Endothelial cell (in vitro differentiated cells): ENCODE results near the gene CCT2. TPM values are rescaled to one million over a fixed set of nuclear protein-coding genes. Genes with fewer than 3 reads are reported as not detected.

Experiments
- DNase-seq: peaks from one replicate; pipeline ENCODE4 v3.0.0; 2021; ENCODE audit warnings: low spot score
- H3K27ac Mint-ChIP-seq: one replicate; pipeline ENCODE4 v1.8.0; 2021; ENCODE audit warnings: mixed read lengths, inconsistent platforms; ENCODE audit not compliant: unreplicated experiment
- H3K27me3 Mint-ChIP-seq: one replicate; pipeline ENCODE4 v1.8.0; 2021; ENCODE audit warnings: mild to moderate bottlenecking, moderate library complexity, mixed read lengths, inconsistent platforms; ENCODE audit not compliant: unreplicated experiment
- H3K36me3 Mint-ChIP-seq: one replicate; pipeline ENCODE4 v1.8.0; 2021; ENCODE audit warnings: mild to moderate bottlenecking, low read depth, mixed read lengths, inconsistent platforms; ENCODE audit not compliant: unreplicated experiment
- H3K4me1 Mint-ChIP-seq: one replicate; pipeline ENCODE4 v1.8.0; 2021; ENCODE audit warnings: mild to moderate bottlenecking, mixed read lengths, inconsistent platforms; ENCODE audit not compliant: unreplicated experiment
- H3K4me3 Mint-ChIP-seq: one replicate; pipeline ENCODE4 v1.8.0; 2021; ENCODE audit warnings: mild to moderate bottlenecking, mixed read lengths, inconsistent platforms; ENCODE audit not compliant: unreplicated experiment
- H3K9me3 Mint-ChIP-seq: one replicate; pipeline ENCODE4 v1.8.0; 2021; ENCODE audit warnings: mixed read lengths, inconsistent platforms; ENCODE audit not compliant: unreplicated experiment
- CTCF ChIP-seq: fragments of 200-600 bp; sonication (generic); IDR thresholded peaks from one replicate; pipeline ENCODE4 v1.5.0; 2021; ENCODE audit warnings: antibody characterized with exemption; ENCODE audit not compliant: unreplicated experiment
- total RNA-seq: library from RNA; stranded (reverse); fragmentation: NEBNext Ultra II Directional; extraction: Animal tissue kit (Norgen Biotek cat#: 25700); gene quantifications from one replicate; pipeline ENCODE4 v1.2.1, GENCODE V29; 2021; ENCODE audit not compliant: unreplicated experiment

CCT2 gene
- total RNA-seq, 1 donor from 2014 or later, result 153 TPM

- TF ChIP-seq CTCF, result no peak
- no peak overlapping the region for H3K4me3 Mint-ChIP-seq
- H3K4me1 Mint-ChIP-seq, result peaks cover 13% of the 10 kb centered on the region
- no peaks in the 10 kb centered on the region for H3K36me3 Mint-ChIP-seq
- no peak for DNase-seq
- H3K27me3 Mint-ChIP-seq, result peaks cover 1% of the 10 kb centered on the region
- H3K27ac Mint-ChIP-seq, result no peak overlapping the region
- no peaks in the 10 kb centered on the region for H3K9me3 Mint-ChIP-seq
Measured at GRCh38 chr12:69608114-69608513, 22.9 kb downstream of the CCT2 start.

GRCh38 chr12:69610126-69610525 lies 24.9 kb downstream of the CCT2 start:
- Mint-ChIP-seq H3K27me3 (peaks cover 1% of the 10 kb centered on the region), H3K4me3 (no peak overlapping the region), H3K36me3 (no peaks in the 10 kb centered on the region), H3K27ac (no peak overlapping the region), H3K4me1 (peaks cover 13% of the 10 kb centered on the region), H3K9me3 (no peaks in the 10 kb centered on the region)
- no peak for TF ChIP-seq CTCF
- DNase-seq, result no peak

- TF ChIP-seq CTCF, result no peak
- Mint-ChIP-seq H3K4me3 (no peak within 1 kb of the TSS), H3K27ac (no peak within 1 kb of the TSS), H3K36me3 (no peaks in the 10 kb centered on the region), H3K4me1 (peaks cover 14% of the 10 kb centered on the region), H3K27me3 (peaks cover 1% of the 10 kb centered on the region), H3K9me3 (no peaks in the 10 kb centered on the region)
- no peak for DNase-seq
Measured at GRCh38 chr12:69610729-69611128, 25.5 kb downstream of the CCT2 start, which contains the start of gene LRRC10. LRRC10 (minus strand) TSS chr12:69610907; CDS start chr12:69610838, 69 bp downstream.

GRCh38 chr12:69613351-69613750 lies 28.1 kb downstream of the CCT2 start:
- DNase-seq, result no peak
- Mint-ChIP-seq H3K27me3 (peaks cover 1% of the 10 kb centered on the region), H3K9me3 (no peaks in the 10 kb centered on the region), H3K27ac (no peak overlapping the region), H3K4me3 (no peak overlapping the region), H3K36me3 (no peaks in the 10 kb centered on the region), H3K4me1 (peaks cover 9% of the 10 kb centered on the region)
- no peak for TF ChIP-seq CTCF

GRCh38 chr12:69616025-69616424 lies 30.8 kb downstream of the CCT2 start:
- Mint-ChIP-seq H3K4me1 (peaks cover 5% of the 10 kb centered on the region), H3K36me3 (no peaks in the 10 kb centered on the region), H3K27me3 (no peaks in the 10 kb centered on the region), H3K4me3 (no peak overlapping the region), H3K9me3 (no peaks in the 10 kb centered on the region), H3K27ac (no peak overlapping the region)
- DNase-seq, result no peak
- no peak for TF ChIP-seq CTCF
